OCI-LY1 (cell line): ENCODE measurements around the gene NT5DC2.

ENCODE experiments used
- H2AFZ ChIP-seq: fragments of 200-600 bp; sonication (generic), shearing (Covaris generic); 2 replicates; pipeline ENCODE4 v1.6.0; 2014; ENCODE audit warnings: antibody characterized with exemption, mild to moderate bottlenecking, low read length
- H3F3A ChIP-seq: fragments of 200-600 bp; sonication (generic), shearing (Covaris generic); 2 replicates; pipeline ENCODE4 v1.6.0; 2014; ENCODE audit warnings: mild to moderate bottlenecking, antibody characterized with exemption, low read length, moderate library complexity; ENCODE audit not compliant: insufficient read depth
- H3K27ac ChIP-seq: fragments of 200-600 bp; sonication (generic); 2 replicates; pipeline ENCODE4 v1.5.1; 2014; ENCODE audit warnings: low read length, mixed run types, mild to moderate bottlenecking, low read depth; ENCODE audit not compliant: poor library complexity, severe bottlenecking
- H3K27me3 ChIP-seq: fragments of 200-600 bp; sonication (generic); 2 replicates; pipeline ENCODE4 v1.6.0; 2014; ENCODE audit warnings: antibody characterized with exemption, mild to moderate bottlenecking, low read length, moderate library complexity; ENCODE audit not compliant: insufficient read depth
- H3K36me3 ChIP-seq: fragments of 200-600 bp; sonication (generic); 2 replicates; pipeline ENCODE4 v1.6.1; 2014; ENCODE audit warnings: mild to moderate bottlenecking, antibody characterized with exemption, low read length, moderate library complexity, mixed read lengths; ENCODE audit not compliant: insufficient read depth
- H3K4me1 ChIP-seq: fragments of 200-600 bp; sonication (generic); 2 replicates; pipeline ENCODE4 v1.5.1; 2014; ENCODE audit warnings: mild to moderate bottlenecking, low read length, moderate library complexity; ENCODE audit not compliant: insufficient read depth, severe bottlenecking
- H3K4me2 ChIP-seq: fragments of 200-600 bp; sonication (generic), shearing (Covaris generic); 2 replicates; pipeline ENCODE4 v1.6.1; 2014; ENCODE audit warnings: low read length
- H3K4me3 ChIP-seq: fragments of 200-600 bp; sonication (generic); 2 replicates; pipeline ENCODE4 v1.5.1; 2014; ENCODE audit warnings: low read length, low read depth, mild to moderate bottlenecking, mixed read lengths; ENCODE audit not compliant: poor library complexity, severe bottlenecking
- H3K79me2 ChIP-seq: fragments of 200-600 bp; shearing (Covaris generic); 2 replicates; pipeline ENCODE4 v1.6.1; 2016; ENCODE audit warnings: mixed run types, low read length, mixed read lengths; ENCODE audit not compliant: insufficient read depth
- H3K9ac ChIP-seq: fragments of 200-600 bp; sonication (generic), shearing (Covaris generic); 2 replicates; pipeline ENCODE4 v1.6.1; 2014; ENCODE audit warnings: mild to moderate bottlenecking, low read length, mixed read lengths
- H3K9me2 ChIP-seq: fragments of 200-600 bp; sonication (generic), shearing (Covaris generic); 2 replicates; pipeline ENCODE4 v1.6.1; 2014; ENCODE audit warnings: low read depth, mild to moderate bottlenecking, low read length, mixed read lengths
- H3K9me3 ChIP-seq: fragments of 200-600 bp; shearing (Covaris generic); 2 replicates; pipeline ENCODE4 v1.6.1; 2014; ENCODE audit warnings: low read length, mixed read lengths
- H4K20me1 ChIP-seq: fragments of 200-600 bp; sonication (generic), shearing (Covaris generic); 2 replicates; pipeline ENCODE4 v1.6.0; 2016; ENCODE audit warnings: mild to moderate bottlenecking, low read length; ENCODE audit not compliant: insufficient read depth
- CTCF ChIP-seq: fragments of 200-600 bp; sonication (generic), shearing (Covaris generic); IDR thresholded peaks from 2 replicates; pipeline ENCODE4 v1.5.1; 2017; ENCODE audit warnings: mild to moderate bottlenecking, antibody characterized with exemption, low read length, moderate library complexity, mixed read lengths
- EZH2 ChIP-seq: fragments of 200-600 bp; sonication (generic), shearing (Covaris generic); IDR thresholded peaks from 2 replicates; pipeline ENCODE4 v1.8.0; 2017; ENCODE audit warnings: borderline replicate concordance, mixed run types, mild to moderate bottlenecking, antibody characterized with exemption, low read length, moderate library complexity, mixed read lengths

NT5DC2 gene

DNA sequence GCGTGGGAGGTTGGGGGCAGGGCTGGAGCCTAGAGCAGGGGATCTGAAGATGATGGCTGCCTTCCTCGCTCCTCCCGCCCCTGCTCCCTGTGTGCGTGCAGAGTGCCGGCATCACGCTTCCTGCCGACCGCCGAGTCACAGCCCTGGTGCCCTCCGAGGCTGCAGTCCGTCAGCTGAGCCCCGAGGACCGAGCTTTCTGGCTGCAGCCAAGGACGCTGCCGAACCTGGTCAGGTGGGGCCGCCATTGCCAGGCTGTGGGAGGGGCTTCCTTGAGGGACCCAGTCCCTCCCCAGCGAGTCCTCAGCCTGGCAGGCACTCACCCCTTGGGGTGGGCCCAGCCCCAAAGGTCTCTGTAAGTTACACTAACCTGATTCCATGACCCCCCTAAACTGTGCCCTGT, 20.9 kb downstream of the NT5DC2 start:
- Histone ChIP-seq H4K20me1 (no peaks in the 10 kb centered on the region), H3K9me2 (no peaks in the 10 kb centered on the region), H3K9ac (no peak overlapping the region), H3K4me3 (no peak overlapping the region), H3K27me3 (peaks cover 15% of the 10 kb centered on the region), H3K27ac (no peak overlapping the region), H2AFZ (no peak overlapping the region), H3K79me2 (no peaks in the 10 kb centered on the region), H3K9me3 (no peaks in the 10 kb centered on the region), H3K4me1 (no peaks in the 10 kb centered on the region), H3K36me3 (no peaks in the 10 kb centered on the region), H3F3A (no peaks in the 10 kb centered on the region), H3K4me2 (peak overlapping the region; percentile 32; the same call in 1 of the 2 replicates)
- TF ChIP-seq CTCF = no peak
- TF ChIP-seq EZH2 = no peak

DNA sequence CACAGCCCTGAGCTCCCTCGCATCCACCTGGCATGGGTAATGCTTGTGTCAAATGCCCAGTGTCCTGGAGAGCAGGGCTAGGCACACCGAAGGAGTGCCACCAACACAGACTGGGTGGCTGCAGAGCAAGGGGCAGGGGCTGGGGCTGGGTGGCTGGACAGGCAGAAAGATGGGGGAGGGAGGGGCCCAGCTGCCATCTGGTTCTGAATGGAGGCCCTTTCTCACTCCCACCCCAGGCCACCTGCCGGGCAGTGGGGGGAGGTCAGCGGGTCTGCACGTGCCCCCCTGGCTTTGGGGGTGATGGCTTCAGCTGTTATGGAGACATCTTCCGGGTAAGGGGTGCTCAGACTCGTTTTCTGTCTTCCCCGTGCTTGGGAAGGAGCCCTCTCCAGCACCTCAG, 21.6 kb downstream of the NT5DC2 start:
- H3K36me3 ChIP-seq = no peaks in the 10 kb centered on the region
- H3K9me2 ChIP-seq = no peaks in the 10 kb centered on the region
- no peaks in the 10 kb centered on the region for H3F3A ChIP-seq
- H3K9ac ChIP-seq = no peak overlapping the region
- H3K4me2 ChIP-seq = no peak overlapping the region
- no peak for TF ChIP-seq EZH2
- TF ChIP-seq CTCF = no peak
- no peak overlapping the region for H3K4me3 ChIP-seq
- peaks cover 15% of the 10 kb centered on the region for H3K27me3 ChIP-seq
- no peaks in the 10 kb centered on the region for H3K9me3 ChIP-seq
- H3K27ac ChIP-seq = no peak overlapping the region
- H2AFZ ChIP-seq = no peak overlapping the region
- H3K4me1 ChIP-seq = no peaks in the 10 kb centered on the region
- no peaks in the 10 kb centered on the region for H4K20me1 ChIP-seq
- H3K79me2 ChIP-seq = no peaks in the 10 kb centered on the region

GRCh38 chr3:52511509-52511908, 22.1 kb downstream of the NT5DC2 start:
- Histone ChIP-seq H3K4me3 (no peak overlapping the region), H3K4me2 (no peak overlapping the region), H3K36me3 (no peaks in the 10 kb centered on the region), H3K9me2 (no peaks in the 10 kb centered on the region), H4K20me1 (no peaks in the 10 kb centered on the region), H2AFZ (no peak overlapping the region), H3K9ac (no peak overlapping the region), H3K9me3 (no peaks in the 10 kb centered on the region), H3K79me2 (no peaks in the 10 kb centered on the region), H3K4me1 (no peaks in the 10 kb centered on the region), H3F3A (no peaks in the 10 kb centered on the region), H3K27ac (no peak overlapping the region), H3K27me3 (peaks cover 15% of the 10 kb centered on the region)
- TF ChIP-seq CTCF (no peak), EZH2 (no peak)
